ENCODE data around the gene CCR5AS.

Gene CCR5AS

DNA sequence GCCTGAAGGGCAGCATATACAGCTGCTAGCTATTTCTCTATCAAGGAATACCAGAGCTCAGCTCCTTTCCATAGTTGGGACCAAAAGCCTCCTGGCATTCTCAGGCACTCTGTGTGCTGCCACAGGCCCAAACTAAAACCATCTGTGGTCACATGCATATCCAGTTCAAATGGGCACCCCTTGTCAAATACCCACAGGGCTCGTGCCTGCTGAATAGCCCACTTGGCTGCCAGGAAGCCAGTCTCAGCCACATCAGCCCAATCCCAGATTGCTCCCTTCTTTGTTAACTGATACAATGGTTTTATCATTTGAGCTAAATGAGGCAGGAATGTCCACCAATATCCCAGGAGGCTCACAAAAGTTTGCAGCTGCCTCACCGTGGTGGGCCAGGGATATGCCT, 14.1 kb upstream of the CCR5AS start:
- H3K36me3 ChIP-seq (ENCODE audit: low read depth, missing control alignments), result no peaks in the 10 kb centered on the region
- no peak overlapping the region for H3K27ac ChIP-seq
- no peaks in the 10 kb centered on the region for H3K4me1 ChIP-seq
- no peak overlapping the region for H3K4me3 ChIP-seq
- intact Hi-C loops (cut with DNase I; ENCODE audit: low total_unique reads), result no loop called here
- WGBS, 2 donors, result 76 to 92% methylated on average over 2 of the region's 2 CpGs
- no peak for TF ChIP-seq POLR2A (IDR thresholded peaks at IDR 0.05)
- TF ChIP-seq, protein P1, sequence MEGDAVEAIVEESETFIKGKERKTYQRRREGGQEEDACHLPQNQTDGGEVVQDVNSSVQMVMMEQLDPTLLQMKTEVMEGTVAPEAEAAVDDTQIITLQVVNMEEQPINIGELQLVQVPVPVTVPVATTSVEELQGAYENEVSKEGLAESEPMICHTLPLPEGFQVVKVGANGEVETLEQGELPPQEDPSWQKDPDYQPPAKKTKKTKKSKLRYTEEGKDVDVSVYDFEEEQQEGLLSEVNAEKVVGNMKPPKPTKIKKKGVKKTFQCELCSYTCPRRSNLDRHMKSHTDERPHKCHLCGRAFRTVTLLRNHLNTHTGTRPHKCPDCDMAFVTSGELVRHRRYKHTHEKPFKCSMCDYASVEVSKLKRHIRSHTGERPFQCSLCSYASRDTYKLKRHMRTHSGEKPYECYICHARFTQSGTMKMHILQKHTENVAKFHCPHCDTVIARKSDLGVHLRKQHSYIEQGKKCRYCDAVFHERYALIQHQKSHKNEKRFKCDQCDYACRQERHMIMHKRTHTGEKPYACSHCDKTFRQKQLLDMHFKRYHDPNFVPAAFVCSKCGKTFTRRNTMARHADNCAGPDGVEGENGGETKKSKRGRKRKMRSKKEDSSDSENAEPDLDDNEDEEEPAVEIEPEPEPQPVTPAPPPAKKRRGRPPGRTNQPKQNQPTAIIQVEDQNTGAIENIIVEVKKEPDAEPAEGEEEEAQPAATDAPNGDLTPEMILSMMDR (IDR thresholded peaks at IDR 0.05), result no peak
- no peak for DNase-seq
- no peaks in the 10 kb centered on the region for H3K27me3 ChIP-seq
- H3K9me3 ChIP-seq, result no peaks in the 10 kb centered on the region

DNA sequence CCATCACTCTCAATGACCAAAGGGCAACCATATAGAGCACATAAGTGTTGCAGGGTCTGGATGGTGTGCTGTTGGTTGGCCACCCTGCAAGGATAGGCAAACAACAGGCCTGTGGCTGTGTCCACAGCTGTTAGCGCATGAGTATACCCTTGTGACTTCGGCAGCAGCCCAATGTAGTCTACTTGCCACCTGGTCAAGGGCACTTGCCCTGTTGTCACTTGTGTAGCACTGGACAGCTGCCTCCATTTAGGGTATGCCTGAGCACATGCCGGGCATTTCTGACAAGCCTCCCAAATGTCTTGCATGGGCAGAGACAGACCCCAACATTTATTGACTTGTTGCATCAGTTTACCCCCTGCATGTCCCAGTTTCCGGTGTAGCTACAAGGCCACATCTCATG, 12.9 kb upstream of the CCR5AS start:
- Histone ChIP-seq H3K36me3 (ENCODE audit: low read depth, missing control alignments) (no peaks in the 10 kb centered on the region), H3K4me1 (no peaks in the 10 kb centered on the region), H3K27me3 (no peaks in the 10 kb centered on the region), H3K4me3 (no peak overlapping the region), H3K9me3 (no peaks in the 10 kb centered on the region), H3K27ac (no peak overlapping the region)
- no peak for DNase-seq
- intact Hi-C loops (cut with DNase I; ENCODE audit: low total_unique reads), result no loop called here
- WGBS, 2 donors, result 92 to 93% methylated on average over 4 of the region's 4 CpGs
- TF ChIP-seq, protein P1 (IDR thresholded peaks at IDR 0.05), result no peak
- TF ChIP-seq POLR2A (IDR thresholded peaks at IDR 0.05), result no peak

DNA sequence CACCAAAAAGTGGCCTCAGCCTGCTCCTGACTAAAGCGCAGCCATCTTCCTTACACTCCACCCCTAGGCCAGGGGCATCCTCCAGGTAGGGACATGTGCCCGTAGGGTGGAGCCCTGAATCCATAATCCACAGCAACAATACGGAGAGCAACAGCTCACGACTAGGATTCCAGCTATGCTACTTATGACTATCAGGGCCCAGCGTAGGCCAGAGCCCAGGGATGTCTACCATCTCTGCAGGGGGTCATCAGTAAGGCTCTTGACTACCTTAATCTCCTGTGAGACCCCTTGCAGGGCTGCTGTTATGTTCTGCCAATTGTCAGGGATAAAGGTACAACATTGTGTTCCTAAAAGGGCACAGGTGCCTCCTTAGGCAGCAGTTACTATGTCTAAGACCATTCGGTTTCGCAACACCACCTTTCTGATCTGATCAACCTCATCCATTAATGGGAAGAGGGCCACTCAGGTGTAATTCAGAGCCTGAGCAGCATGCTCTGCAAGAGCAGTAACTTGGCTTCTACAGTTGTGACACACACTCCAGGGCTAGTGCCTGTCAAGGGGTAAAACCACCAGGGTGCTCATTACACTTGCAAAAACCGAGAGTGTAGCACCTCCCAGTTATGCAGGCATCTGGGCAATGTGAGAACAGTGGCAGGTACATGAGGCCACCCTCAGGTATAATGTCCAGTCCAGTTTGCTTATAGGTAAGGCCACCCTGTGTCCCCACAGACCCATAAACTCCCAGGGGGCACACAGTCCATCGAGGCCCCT, 11.2 kb upstream of the CCR5AS start:
- DNase-seq, result no peak
- Histone ChIP-seq H3K4me1 (no peaks in the 10 kb centered on the region), H3K36me3 (ENCODE audit: low read depth, missing control alignments) (no peaks in the 10 kb centered on the region), H3K27me3 (no peaks in the 10 kb centered on the region), H3K9me3 (no peaks in the 10 kb centered on the region), H3K27ac (no peak overlapping the region), H3K4me3 (no peak overlapping the region)
- TF ChIP-seq, protein P1 (IDR thresholded peaks at IDR 0.05), result no peak
- no peak for TF ChIP-seq POLR2A (IDR thresholded peaks at IDR 0.05)
- intact Hi-C loops (cut with DNase I; ENCODE audit: low total_unique reads), result no loop called here
- 68 to 85% methylated on average over 6 to 9 of the region's 9 CpGs for WGBS, 2 donors

DNA sequence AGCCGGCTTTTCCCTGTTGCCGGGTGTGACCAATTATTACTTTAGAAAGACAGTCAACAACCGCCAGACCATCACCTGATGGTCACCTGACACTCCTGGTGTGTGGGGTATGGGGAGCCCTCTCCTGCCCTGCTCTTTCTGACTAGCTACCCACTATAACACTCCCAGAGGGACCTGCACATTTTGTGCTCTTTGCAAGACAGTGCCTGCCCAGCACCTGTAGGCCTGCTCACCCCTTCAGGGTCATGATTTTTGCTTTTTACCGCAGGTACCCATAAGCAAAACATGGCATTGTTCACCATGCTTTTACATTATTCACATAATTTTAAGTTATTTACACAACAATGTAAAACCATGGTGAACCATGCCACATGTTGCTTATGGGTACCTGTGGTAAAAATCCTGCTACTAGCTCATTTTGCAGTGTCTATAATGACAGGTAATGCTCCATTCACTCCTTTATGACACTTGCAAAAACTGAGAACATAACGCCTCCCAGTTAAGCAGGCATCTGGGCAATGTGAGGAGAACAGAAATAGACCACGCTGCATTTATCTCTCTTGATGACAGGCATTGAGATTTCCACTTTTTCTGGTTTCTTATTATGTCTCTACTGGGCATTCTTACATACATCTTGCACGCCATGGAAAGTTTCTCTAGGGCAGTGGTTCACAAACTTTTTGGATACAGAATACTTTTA, 10.1 kb upstream of the CCR5AS start:
- WGBS, 2 donors, result 83 to 93% methylated on average over 7 of the region's 7 CpGs
- Histone ChIP-seq H3K4me1 (no peaks in the 10 kb centered on the region), H3K9me3 (no peaks in the 10 kb centered on the region), H3K27ac (no peak overlapping the region), H3K27me3 (no peaks in the 10 kb centered on the region), H3K4me3 (no peak overlapping the region), H3K36me3 (ENCODE audit: low read depth, missing control alignments) (no peaks in the 10 kb centered on the region)
- DNase-seq, result no peak
- intact Hi-C loops (cut with DNase I; ENCODE audit: low total_unique reads), result no loop called here
- TF ChIP-seq POLR2A (IDR thresholded peaks at IDR 0.05), result no peak
- TF ChIP-seq, protein P1 (IDR thresholded peaks at IDR 0.05), result no peak

Data from testis (tissue), 2 donors.